Measurements from ENCODE around the gene DRC1.

Gene DRC1

DNA sequence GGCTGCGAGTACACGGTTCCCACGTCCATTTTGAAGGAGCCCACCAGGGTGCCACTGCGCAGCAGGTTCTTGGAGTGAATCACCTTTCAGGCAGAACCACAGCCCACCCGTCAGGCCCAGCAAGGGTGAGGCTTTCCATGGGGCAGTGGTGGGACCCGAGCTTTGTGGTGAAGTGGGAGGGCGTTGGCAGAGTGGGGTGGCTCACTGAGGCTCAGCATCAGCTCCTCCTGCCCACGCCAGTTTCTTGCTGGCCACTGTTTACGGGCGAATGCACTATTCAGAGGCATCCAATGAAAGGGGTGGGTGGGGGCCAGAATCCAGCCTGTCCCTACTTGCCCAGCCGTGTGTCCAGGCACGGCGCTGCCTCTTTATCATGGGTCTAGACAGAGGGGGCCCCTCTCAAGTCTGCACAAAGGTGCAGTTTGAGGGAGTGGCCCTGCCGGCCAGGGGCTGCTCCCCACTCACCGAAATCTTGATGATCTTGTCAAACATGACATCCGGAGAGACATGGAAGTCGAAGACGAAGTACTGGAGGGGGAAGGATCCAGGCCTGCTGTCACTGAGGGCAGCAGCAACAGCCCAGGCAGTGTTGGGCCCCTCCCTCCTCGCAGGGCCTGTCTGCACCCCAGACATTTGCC, 87.6 kb downstream of the DRC1 start:
- TF ChIP-seq, protein P1, sequence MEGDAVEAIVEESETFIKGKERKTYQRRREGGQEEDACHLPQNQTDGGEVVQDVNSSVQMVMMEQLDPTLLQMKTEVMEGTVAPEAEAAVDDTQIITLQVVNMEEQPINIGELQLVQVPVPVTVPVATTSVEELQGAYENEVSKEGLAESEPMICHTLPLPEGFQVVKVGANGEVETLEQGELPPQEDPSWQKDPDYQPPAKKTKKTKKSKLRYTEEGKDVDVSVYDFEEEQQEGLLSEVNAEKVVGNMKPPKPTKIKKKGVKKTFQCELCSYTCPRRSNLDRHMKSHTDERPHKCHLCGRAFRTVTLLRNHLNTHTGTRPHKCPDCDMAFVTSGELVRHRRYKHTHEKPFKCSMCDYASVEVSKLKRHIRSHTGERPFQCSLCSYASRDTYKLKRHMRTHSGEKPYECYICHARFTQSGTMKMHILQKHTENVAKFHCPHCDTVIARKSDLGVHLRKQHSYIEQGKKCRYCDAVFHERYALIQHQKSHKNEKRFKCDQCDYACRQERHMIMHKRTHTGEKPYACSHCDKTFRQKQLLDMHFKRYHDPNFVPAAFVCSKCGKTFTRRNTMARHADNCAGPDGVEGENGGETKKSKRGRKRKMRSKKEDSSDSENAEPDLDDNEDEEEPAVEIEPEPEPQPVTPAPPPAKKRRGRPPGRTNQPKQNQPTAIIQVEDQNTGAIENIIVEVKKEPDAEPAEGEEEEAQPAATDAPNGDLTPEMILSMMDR (conservative IDR thresholded peaks at IDR 0.05), result no peak
- H3K27ac ChIP-seq, result no peak overlapping the region

DNA sequence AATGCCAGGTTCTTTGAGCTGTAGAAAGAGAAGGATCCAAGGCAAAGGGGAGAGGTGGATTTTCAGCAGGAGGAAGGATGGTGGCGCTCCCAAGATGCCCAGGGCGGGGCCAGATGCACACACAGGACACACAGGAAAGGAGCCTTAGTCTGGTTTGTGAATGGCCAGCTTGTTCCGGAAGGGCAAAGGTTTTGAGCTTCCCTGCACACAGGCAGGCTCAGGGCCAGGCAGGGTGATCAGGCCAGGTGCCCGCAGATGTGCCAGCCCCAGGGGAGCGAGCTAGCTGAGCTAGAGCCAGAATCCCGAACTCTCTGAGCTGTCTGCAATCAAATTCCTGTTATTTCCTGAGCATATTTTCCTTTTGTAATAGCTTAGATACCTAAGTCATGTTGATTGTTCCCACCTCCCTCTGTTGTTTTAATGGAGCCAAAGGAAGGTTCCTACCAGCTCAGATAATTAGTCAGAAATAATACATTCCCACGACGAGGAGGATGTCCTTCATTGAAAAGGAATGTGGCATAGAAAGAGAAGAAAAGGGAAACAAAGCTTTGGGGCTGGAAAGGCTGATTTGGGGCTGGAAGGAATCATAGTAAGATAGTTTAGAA, 89.9 kb downstream of the DRC1 start:
- TF ChIP-seq, protein P1 (conservative IDR thresholded peaks at IDR 0.05), result no peak
- H3K27ac ChIP-seq, result no peak overlapping the region

DNA sequence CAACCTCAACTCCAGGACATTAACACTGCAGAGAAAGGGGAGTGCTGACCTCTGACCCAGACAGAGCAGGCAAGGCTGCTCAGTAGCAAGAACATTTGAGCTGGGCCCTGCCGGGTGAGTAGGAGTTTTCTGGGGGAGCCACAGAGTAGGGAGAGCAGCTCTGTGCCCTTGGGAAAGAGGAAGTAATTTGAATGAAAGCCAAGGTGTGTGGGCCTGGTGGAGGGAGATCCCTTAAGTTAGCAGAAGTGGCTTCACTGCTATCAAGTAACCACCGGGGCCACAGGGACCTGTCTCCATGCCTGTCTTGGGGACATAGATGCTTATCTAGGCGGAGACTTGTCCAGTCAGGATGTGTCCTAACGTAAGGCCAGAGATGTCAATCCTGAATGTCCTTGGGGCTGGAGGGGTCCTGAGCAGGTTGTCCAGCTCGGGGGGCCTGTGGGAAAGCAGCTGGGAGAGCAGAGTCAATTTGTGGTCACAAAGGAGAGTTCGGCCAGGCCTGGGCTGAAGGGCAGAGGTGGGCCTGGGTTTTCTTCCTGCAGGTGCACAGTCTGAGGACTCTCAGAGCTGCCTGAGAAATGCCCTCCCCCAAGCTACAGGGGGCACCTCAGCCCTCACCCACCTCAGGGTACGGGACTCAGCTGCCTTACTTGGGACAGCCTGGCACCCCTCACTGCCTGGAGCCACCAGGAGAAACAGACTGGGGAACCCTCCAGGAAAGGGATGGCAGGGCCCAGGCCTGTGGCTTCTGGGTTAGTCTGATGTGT, 91.2 kb downstream of the DRC1 start:
- TF ChIP-seq, protein P1 (conservative IDR thresholded peaks at IDR 0.05), result no peak
- no peak overlapping the region for H3K27ac ChIP-seq

DNA sequence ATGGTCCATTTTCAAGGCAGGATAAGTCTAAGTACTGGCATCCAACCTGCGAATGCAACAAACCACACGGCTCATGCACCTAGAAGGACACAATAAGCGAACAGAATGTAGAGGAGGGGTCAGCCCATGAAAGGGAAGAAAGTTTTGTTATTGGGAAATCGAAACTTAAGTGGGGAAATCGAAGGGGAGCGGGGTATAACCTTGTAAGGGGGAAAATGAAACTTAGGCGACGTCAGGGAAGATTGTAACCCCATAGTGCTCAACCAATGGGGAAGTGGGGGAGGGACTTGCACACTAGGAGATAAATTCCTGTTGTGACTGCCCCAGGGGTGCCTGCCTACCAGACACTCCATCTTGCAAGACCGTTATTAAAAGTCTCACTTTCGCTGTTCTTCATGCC, 91.8 kb downstream of the DRC1 start:
- TF ChIP-seq, protein P1 (conservative IDR thresholded peaks at IDR 0.05), result no peak
- H3K27ac ChIP-seq, result no peak overlapping the region

DNA sequence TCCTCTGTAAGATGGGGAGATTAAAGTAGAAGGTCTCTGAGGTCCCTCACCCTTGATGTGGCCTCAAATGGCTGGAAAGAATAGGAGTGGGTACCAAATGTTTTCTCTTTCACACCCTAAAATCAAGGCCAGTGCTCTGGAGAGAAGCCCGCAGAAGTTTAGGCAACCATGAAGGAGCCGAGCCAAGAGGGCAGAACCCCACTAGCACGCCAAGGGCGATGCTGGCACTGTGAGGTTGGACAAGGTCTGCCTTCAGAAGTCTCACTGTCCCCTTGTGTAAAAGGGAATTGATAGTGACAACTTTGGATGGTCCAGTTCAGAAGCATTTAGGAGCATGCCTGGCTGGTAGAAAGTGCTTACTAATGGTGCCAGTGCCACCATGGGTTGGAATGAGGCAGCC, 92.5 kb downstream of the DRC1 start:
- H3K27ac ChIP-seq, result no peak overlapping the region
- TF ChIP-seq, protein P1 (conservative IDR thresholded peaks at IDR 0.05), result no peak

DNA sequence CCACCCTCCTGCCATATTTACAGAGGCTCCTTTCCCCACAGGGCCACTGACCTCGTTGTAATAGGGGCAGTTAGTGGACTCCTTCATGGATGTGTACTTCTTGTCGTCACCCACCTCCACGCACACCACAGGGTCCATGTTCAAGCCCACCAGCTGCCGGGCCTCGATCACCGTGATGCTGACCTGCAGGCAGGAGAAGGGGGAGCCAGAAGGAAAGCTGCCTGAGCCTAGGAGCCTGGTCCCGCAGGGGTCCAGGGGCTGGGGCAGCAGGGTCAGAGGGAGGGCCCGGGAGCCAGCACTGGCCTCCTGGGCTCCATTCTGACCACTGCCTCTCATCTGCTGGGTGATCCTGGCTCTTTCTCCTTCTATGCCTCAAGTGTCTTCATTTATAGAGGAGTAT, 93.2 kb downstream of the DRC1 start:
- TF ChIP-seq, protein P1 (conservative IDR thresholded peaks at IDR 0.05), result no peak
- no peak overlapping the region for H3K27ac ChIP-seq

DNA sequence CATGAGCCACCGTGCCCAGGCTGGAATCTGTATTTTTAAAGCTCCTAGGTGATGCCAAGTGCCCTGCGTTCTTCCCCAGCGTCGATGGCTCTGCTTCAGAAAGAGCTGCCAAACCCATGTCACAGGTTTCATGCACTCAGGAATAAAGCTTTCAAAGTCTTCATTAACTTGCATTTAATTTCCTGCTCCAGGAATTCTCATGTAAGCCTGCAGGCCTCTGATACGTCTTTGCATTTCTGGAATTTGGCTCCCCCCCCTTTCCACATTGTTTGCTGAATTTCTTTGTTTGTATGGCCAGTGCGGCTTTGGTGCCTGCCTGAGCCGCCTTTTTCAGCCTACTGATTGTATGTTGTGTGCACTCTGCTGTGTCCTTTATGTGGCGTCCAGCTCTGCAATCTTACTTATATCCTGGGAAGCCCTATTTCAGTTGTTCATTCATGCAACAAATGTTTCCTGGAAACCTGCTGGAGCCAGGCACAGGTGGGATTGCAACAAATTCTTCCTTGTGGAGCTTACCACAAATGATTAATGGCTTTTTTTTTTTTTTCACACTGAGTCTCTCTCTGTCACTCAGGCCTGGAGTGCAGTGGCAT, 94.1 kb downstream of the DRC1 start:
- H3K27ac ChIP-seq, result no peak overlapping the region
- TF ChIP-seq, protein P1 (conservative IDR thresholded peaks at IDR 0.05), result no peak

Measured in VCaP (cell line).